Measurements from ENCODE around the gene FADS6. TPM values are rescaled to one million over a fixed set of nuclear protein-coding genes. Genes with fewer than 3 reads are reported as not detected.

Gene FADS6
- total and polyA plus RNA-seq, 2 experiments from 2014 or later = 0.42 to 0.73 TPM

GRCh38 chr17:74827800-74828199, 65.6 kb downstream of the FADS6 start (continued):
- no peak for TF ChIP-seq ETS1 (IDR thresholded peaks at IDR 0.05)
- TF ChIP-seq EZH2 (IDR thresholded peaks at IDR 0.05; ENCODE audit: low read depth, unreplicated experiment) = no peak
- TF ChIP-seq JUNB (IDR thresholded peaks at IDR 0.05; ENCODE audit: unreplicated experiment) = no peak

Other genes starting within 250 kb of the FADS6 start
- not detected in 2 replicates for gene CD300LF, start 180.7 kb downstream of the FADS6 start, total RNA-seq (2014; rRNA removed; shearing (Covaris generic))
- gene CD300LF, start 180.7 kb downstream of the FADS6 start, polyA plus RNA-seq (2016; fragmentation: Nextera tagmentation; extraction: Ambion mirVana) = not detected in 2 replicates
- 3.4 and 5.2 TPM in 2 replicates for gene RAB37, start 156.4 kb downstream of the FADS6 start, total RNA-seq (2014; rRNA removed; shearing (Covaris generic))
- 3.3 and 3.6 TPM in 2 replicates for gene RAB37, start 156.4 kb downstream of the FADS6 start, polyA plus RNA-seq (2016; fragmentation: Nextera tagmentation; extraction: Ambion mirVana)
- 85.8 and 100 TPM in 2 replicates for gene NHERF1, start 145.0 kb downstream of the FADS6 start, total RNA-seq (2014; rRNA removed; shearing (Covaris generic))
- 48.8 and 49.3 TPM in 2 replicates for gene NHERF1, start 145.0 kb downstream of the FADS6 start, polyA plus RNA-seq (2016; fragmentation: Nextera tagmentation; extraction: Ambion mirVana)
- 37.5 and 62.1 TPM in 2 replicates for gene NAT9, start 117.3 kb downstream of the FADS6 start, total RNA-seq (2014; rRNA removed; shearing (Covaris generic))
- gene NAT9, start 117.3 kb downstream of the FADS6 start, polyA plus RNA-seq (2016; fragmentation: Nextera tagmentation; extraction: Ambion mirVana) = 30.7 and 37.3 TPM in 2 replicates
- 0.10 TPM in 1 of 2 replicates, not detected in the other for gene GRIN2C, start 33.7 kb downstream of the FADS6 start, total RNA-seq (2014; rRNA removed; shearing (Covaris generic))
- gene GRIN2C, start 33.7 kb downstream of the FADS6 start, polyA plus RNA-seq (2016; fragmentation: Nextera tagmentation; extraction: Ambion mirVana) = 0.07 and 0.19 TPM in 2 replicates
- 33.1 and 34.5 TPM in 2 replicates for gene FDXR, start 20.6 kb downstream of the FADS6 start, total RNA-seq (2014; rRNA removed; shearing (Covaris generic))
- gene FDXR, start 20.6 kb downstream of the FADS6 start, polyA plus RNA-seq (2016; fragmentation: Nextera tagmentation; extraction: Ambion mirVana) = 19.9 and 21.7 TPM in 2 replicates
- gene USH1G, start 29.6 kb upstream of the FADS6 start, total RNA-seq (2014; rRNA removed; shearing (Covaris generic)) = 1.7 and 3.5 TPM in 2 replicates
- 0.28 and 0.34 TPM in 2 replicates for gene USH1G, start 29.6 kb upstream of the FADS6 start, polyA plus RNA-seq (2016; fragmentation: Nextera tagmentation; extraction: Ambion mirVana)
- gene OTOP2, start 30.6 kb upstream of the FADS6 start, total RNA-seq (2014; rRNA removed; shearing (Covaris generic)) = not detected in 2 replicates
- gene OTOP2, start 30.6 kb upstream of the FADS6 start, polyA plus RNA-seq (2016; fragmentation: Nextera tagmentation; extraction: Ambion mirVana) = not detected in 2 replicates
- gene OTOP3, start 42.3 kb upstream of the FADS6 start, total RNA-seq (2014; rRNA removed; shearing (Covaris generic)) = not detected in 2 replicates
- gene OTOP3, start 42.3 kb upstream of the FADS6 start, polyA plus RNA-seq (2016; fragmentation: Nextera tagmentation; extraction: Ambion mirVana) = not detected in 2 replicates
- 6.3 and 8.7 TPM in 2 replicates for gene HID1, start 79.1 kb upstream of the FADS6 start, total RNA-seq (2014; rRNA removed; shearing (Covaris generic))
- gene HID1, start 79.1 kb upstream of the FADS6 start, polyA plus RNA-seq (2016; fragmentation: Nextera tagmentation; extraction: Ambion mirVana) = 9.0 and 10.9 TPM in 2 replicates
- 34.4 and 35.8 TPM in 2 replicates for gene CDR2L, start 94.0 kb upstream of the FADS6 start, total RNA-seq (2014; rRNA removed; shearing (Covaris generic))
- 17.7 and 18.3 TPM in 2 replicates for gene CDR2L, start 94.0 kb upstream of the FADS6 start, polyA plus RNA-seq (2016; fragmentation: Nextera tagmentation; extraction: Ambion mirVana)
- 38.0 and 48.5 TPM in 2 replicates for gene MRPL58, start 119.0 kb upstream of the FADS6 start, total RNA-seq (2014; rRNA removed; shearing (Covaris generic))
- gene MRPL58, start 119.0 kb upstream of the FADS6 start, polyA plus RNA-seq (2016; fragmentation: Nextera tagmentation; extraction: Ambion mirVana) = 66.7 and 68.0 TPM in 2 replicates
- gene ATP5PD, start 153.3 kb upstream of the FADS6 start, total RNA-seq (2014; rRNA removed; shearing (Covaris generic)) = 240 and 244 TPM in 2 replicates
- 1,144 and 1,234 TPM in 2 replicates for gene ATP5PD, start 153.3 kb upstream of the FADS6 start, polyA plus RNA-seq (2016; fragmentation: Nextera tagmentation; extraction: Ambion mirVana)
- gene KCTD2, start 153.6 kb upstream of the FADS6 start, total RNA-seq (2014; rRNA removed; shearing (Covaris generic)) = 24.3 and 30.0 TPM in 2 replicates
- gene KCTD2, start 153.6 kb upstream of the FADS6 start, polyA plus RNA-seq (2016; fragmentation: Nextera tagmentation; extraction: Ambion mirVana) = 7.4 and 8.1 TPM in 2 replicates
- gene SLC16A5, start 194.3 kb upstream of the FADS6 start, total RNA-seq (2014; rRNA removed; shearing (Covaris generic)) = 30.1 and 40.0 TPM in 2 replicates
- gene SLC16A5, start 194.3 kb upstream of the FADS6 start, polyA plus RNA-seq (2016; fragmentation: Nextera tagmentation; extraction: Ambion mirVana) = 5.0 and 7.3 TPM in 2 replicates
- gene ARMC7, start 216.3 kb upstream of the FADS6 start, total RNA-seq (2014; rRNA removed; shearing (Covaris generic)) = 4.5 and 5.6 TPM in 2 replicates
- gene ARMC7, start 216.3 kb upstream of the FADS6 start, polyA plus RNA-seq (2016; fragmentation: Nextera tagmentation; extraction: Ambion mirVana) = 6.3 and 8.4 TPM in 2 replicates
- 91.7 and 122 TPM in 2 replicates for gene NT5C, start 238.1 kb upstream of the FADS6 start, total RNA-seq (2014; rRNA removed; shearing (Covaris generic))
- 120 and 134 TPM in 2 replicates for gene NT5C, start 238.1 kb upstream of the FADS6 start, polyA plus RNA-seq (2016; fragmentation: Nextera tagmentation; extraction: Ambion mirVana)

Data from GM23338 (cell line).